ENCODE data around the gene THRB.

Gene THRB

DNA sequence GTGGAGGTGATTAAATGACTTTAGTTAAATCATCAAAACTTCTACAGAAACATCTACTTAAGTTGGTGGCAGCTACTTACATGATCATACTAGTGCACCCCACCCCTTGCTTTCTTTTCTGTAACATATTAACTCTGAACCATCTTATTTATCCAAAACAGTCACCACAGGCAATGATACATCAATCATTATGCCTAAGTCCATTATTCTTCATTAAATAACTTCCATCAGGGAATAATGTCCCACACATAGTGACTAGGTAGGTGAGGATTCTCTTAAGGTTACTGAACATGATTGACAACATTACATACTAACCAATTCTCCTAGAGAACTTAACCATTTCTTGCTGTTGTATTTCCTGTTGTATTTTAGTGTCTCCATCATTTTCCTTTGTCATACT, 339.4 kb downstream of the THRB start:
- no peaks in the 10 kb centered on the region for H3K27me3 ChIP-seq
- no peak for TF ChIP-seq Cebpa-rat (IDR thresholded peaks at IDR 0.05)
- H3K4me2 ChIP-seq = no peak overlapping the region
- no peaks in the 10 kb centered on the region for H3K36me3 ChIP-seq
- no peaks in the 10 kb centered on the region for H4K20me1 ChIP-seq
- H3K9me3 ChIP-seq = no peaks in the 10 kb centered on the region
- peaks cover 12% of the 10 kb centered on the region; the same call in 1 of the 2 replicates for H3K4me1 ChIP-seq
- H3K27ac ChIP-seq = no peak overlapping the region
- no peak overlapping the region for H3K4me3 ChIP-seq
- no peak overlapping the region for H3K9ac ChIP-seq

DNA sequence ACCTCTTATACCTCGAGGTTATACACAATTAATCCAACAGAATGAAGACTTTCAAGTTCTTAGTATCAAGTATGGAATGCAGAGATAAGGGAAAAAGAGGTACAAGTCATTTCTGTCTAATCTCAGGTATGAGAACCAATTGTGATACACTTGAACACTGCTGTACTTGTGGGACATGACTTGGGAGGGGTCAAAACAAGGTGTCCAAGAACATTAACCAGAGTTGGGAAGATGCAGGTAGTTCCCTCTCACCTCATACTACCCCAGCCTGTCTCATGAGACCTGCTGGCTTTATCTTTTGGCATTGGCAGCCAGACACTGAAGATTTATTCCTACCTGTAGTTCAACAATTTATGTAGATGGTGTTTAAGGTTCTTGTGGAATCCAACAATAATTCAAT, 339.9 kb downstream of the THRB start:
- no peaks in the 10 kb centered on the region for H3K36me3 ChIP-seq
- H3K4me3 ChIP-seq = no peak overlapping the region
- no peak for TF ChIP-seq Cebpa-rat (IDR thresholded peaks at IDR 0.05)
- no peak overlapping the region for H3K9ac ChIP-seq
- H3K9me3 ChIP-seq = no peaks in the 10 kb centered on the region
- no peaks in the 10 kb centered on the region for H3K27me3 ChIP-seq
- no peaks in the 10 kb centered on the region for H4K20me1 ChIP-seq
- no peak overlapping the region for H3K4me2 ChIP-seq
- no peak overlapping the region for H3K27ac ChIP-seq
- H3K4me1 ChIP-seq = peaks cover 12% of the 10 kb centered on the region; the same call in 1 of the 2 replicates

DNA sequence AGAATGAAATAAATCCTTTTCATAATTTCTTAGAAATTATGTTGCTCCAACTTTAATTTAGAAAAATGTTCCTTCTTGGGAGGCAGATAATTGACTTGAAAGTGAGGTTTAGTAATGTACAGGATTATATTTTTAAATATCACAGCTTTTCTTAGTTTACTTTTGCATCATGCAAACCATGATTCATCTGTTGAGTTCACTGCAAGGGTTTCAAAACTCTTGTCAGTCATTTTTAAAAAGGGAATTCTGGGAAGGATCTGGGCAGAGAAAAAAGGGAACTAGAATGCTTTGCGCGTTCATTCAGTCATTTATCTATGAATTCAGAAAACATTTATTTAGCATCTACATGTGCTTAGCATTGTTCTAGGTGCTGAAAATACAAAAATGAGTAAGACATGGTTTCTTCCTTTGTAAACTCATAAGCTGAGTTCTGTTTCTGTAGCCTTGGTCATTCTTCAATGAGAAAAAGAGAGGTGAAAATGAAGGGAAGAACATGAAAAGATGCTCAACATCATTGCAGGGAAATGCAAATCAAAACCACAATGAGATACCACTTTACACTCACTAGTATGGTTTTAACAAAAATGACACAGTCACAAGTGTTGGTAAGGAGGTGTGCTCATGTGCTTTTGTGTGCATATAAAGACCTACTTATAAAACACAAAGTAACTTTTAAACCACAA, 340.5 kb downstream of the THRB start:
- no peak overlapping the region for H3K9ac ChIP-seq
- TF ChIP-seq Cebpa-rat (IDR thresholded peaks at IDR 0.05) = no peak
- H4K20me1 ChIP-seq = no peaks in the 10 kb centered on the region
- no peaks in the 10 kb centered on the region for H3K36me3 ChIP-seq
- no peak overlapping the region for H3K4me2 ChIP-seq
- H3K4me3 ChIP-seq = no peak overlapping the region
- H3K27ac ChIP-seq = no peak overlapping the region
- peaks cover 8% of the 10 kb centered on the region; the same call in 1 of the 2 replicates for H3K4me1 ChIP-seq
- no peaks in the 10 kb centered on the region for H3K9me3 ChIP-seq
- no peaks in the 10 kb centered on the region for H3K27me3 ChIP-seq

DNA sequence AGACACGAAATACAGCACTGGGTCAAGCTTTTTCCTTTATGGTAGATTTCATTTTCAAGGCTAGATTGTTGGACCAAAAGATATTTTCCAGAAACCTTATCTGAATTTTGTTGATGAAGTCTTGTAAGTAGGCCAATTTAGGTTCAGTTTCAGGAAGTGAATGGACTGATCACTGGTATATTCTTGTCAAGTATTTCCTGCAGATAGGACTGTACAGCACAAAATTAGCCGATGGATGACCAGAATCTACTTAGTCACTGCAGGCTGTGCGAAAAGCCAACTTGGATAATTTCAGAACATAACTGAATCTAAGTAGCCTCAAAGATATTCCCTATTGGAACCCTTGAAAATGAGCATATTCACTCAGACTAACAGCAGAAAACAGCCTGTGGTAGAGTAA, 343.1 kb downstream of the THRB start:
- no peaks in the 10 kb centered on the region for H3K36me3 ChIP-seq
- no peaks in the 10 kb centered on the region for H3K9me3 ChIP-seq
- H3K9ac ChIP-seq = no peak overlapping the region
- H3K4me3 ChIP-seq = no peak overlapping the region
- H4K20me1 ChIP-seq = no peaks in the 10 kb centered on the region
- H3K4me2 ChIP-seq = no peak overlapping the region
- TF ChIP-seq Cebpa-rat (IDR thresholded peaks at IDR 0.05) = no peak
- no peak overlapping the region for H3K27ac ChIP-seq
- no peaks in the 10 kb centered on the region for H3K4me1 ChIP-seq
- H3K27me3 ChIP-seq = no peaks in the 10 kb centered on the region

DNA sequence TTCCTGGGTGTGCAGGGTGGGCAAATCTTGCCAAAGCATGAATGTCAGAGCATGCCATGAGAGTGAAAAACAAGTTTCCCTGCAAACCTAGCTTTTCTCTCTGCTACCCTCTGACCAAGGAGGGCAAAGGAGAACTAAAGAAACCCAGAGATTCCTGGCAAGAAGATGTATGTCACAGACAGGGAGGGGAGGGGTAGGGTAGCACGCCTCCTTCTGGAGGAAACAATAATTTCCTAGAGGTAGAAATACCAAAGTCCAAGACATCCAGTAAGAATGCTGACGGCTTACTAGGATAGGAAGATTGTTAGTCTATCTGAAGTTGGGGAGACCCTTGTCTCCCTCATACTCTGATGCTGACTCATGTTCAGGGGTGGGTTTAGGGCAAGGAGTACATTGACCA, 345.6 kb downstream of the THRB start:
- Histone ChIP-seq H3K36me3 (no peaks in the 10 kb centered on the region), H4K20me1 (no peaks in the 10 kb centered on the region), H3K27ac (no peak overlapping the region), H3K27me3 (no peaks in the 10 kb centered on the region), H3K4me2 (no peak overlapping the region), H3K4me3 (no peak overlapping the region), H3K9ac (no peak overlapping the region), H3K9me3 (no peaks in the 10 kb centered on the region), H3K4me1 (no peaks in the 10 kb centered on the region)
- TF ChIP-seq Cebpa-rat (IDR thresholded peaks at IDR 0.05) = no peak

DNA sequence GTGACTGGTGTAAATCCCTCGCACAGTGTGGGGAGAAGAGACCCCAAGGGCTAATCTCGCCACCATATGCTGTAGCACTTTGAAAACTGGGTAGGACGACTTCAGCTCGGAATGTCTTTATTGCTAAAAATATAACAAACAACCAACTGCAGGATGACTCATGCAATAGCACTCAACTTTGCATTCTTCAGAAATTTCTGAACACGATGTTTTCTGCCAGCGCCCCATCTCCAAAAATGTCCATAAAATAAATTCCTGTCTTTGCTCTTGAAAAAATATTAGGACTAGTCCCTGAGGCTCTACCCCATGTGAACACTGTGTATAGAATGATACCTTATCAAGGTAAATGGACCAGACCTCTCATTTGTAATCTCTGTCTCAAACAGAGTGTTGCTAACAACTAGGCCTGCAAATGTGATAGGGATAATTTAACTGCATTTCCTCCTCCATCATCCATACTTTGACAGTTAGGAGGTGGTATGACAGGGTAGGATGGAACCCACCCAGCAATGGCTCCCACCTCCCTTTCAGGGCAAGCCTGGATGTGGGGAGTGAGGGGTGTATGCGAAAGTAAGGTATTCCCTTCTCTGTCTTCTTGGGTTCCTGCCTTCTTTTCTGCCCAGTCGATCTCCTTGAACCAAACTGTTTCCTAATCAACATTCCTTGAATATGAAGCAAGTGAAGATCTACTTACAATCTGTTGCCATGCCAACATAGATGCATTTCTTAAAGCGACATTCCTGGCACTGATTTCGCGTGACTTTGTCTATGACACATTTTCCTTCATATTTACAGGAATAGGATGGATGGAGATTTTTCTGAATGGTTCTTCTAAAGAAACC, 348.4 kb downstream of the THRB start:
- Histone ChIP-seq H3K36me3 (no peaks in the 10 kb centered on the region), H3K4me2 (no peak overlapping the region), H3K27ac (no peak overlapping the region), H3K4me3 (no peak overlapping the region), H3K27me3 (no peaks in the 10 kb centered on the region), H4K20me1 (no peaks in the 10 kb centered on the region), H3K9ac (no peak overlapping the region), H3K9me3 (no peaks in the 10 kb centered on the region), H3K4me1 (no peaks in the 10 kb centered on the region)
- no peak for TF ChIP-seq Cebpa-rat (IDR thresholded peaks at IDR 0.05)

DNA sequence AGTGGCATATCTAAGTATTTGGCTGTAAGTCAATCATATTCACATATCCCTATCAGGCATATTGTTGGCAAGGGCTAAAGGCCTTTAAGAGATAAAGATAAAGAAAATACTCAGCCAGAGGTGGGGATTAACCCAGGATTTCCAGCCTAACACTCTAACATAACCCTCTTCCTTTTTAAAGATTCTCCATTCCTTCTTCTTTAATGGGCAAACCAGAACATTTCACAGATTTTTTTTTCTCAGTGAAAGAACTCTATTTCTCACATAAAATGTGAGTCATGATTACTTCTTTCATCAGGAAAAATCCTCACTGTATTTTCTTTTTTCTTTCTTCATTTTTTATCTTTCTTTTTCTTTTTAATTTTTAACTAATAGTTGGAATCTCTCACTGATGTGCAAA, 349.2 kb downstream of the THRB start:
- H3K4me3 ChIP-seq = no peak overlapping the region
- H3K27me3 ChIP-seq = no peaks in the 10 kb centered on the region
- no peaks in the 10 kb centered on the region for H3K9me3 ChIP-seq
- no peaks in the 10 kb centered on the region for H3K36me3 ChIP-seq
- no peak overlapping the region for H3K9ac ChIP-seq
- H4K20me1 ChIP-seq = no peaks in the 10 kb centered on the region
- H3K4me1 ChIP-seq = no peaks in the 10 kb centered on the region
- H3K27ac ChIP-seq = no peak overlapping the region
- no peak overlapping the region for H3K4me2 ChIP-seq
- TF ChIP-seq Cebpa-rat (IDR thresholded peaks at IDR 0.05) = no peak

DNA sequence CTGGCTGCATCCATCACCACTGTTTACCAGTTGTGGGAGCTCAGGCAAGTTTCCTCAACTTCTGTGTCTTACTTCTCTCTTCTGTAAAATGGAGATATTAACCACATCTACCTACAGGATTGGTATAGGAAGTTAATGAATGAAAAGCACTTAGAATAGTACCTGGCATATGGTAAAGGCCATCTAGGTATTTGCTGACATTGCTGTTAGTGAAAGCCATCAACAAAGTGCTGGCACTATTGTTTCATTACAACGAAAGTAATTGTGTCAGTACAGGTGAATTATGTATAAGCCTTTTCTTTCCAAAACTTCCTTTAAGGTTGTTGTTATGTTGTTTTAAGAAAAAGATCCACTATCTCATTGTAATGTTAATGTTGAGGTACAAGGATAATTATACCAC, 352.5 kb downstream of the THRB start:
- TF ChIP-seq Cebpa-rat (IDR thresholded peaks at IDR 0.05) = no peak
- Histone ChIP-seq H4K20me1 (no peaks in the 10 kb centered on the region), H3K9ac (no peak overlapping the region), H3K4me3 (no peak overlapping the region), H3K27ac (no peak overlapping the region), H3K36me3 (no peaks in the 10 kb centered on the region), H3K4me2 (no peak overlapping the region), H3K4me1 (no peaks in the 10 kb centered on the region), H3K27me3 (no peaks in the 10 kb centered on the region), H3K9me3 (no peaks in the 10 kb centered on the region)

DNA sequence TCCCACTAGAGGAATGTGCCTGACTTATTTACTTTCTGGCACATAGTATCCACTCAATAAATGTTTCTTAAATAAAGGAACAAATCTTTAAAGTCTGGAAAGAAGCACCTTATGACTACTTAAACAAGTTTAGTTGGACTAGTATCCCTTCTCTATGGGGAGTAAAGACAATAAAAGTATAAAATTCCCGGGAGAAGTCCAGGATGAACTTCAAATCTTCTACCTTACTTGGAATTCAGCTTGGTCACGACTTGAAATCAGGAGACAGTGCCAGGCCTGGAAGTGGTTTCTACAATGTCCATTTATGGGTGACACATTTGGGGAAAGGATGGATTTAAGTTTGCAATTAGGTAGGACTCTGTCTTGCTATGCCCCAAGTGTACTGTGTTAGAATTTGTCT, 353.1 kb downstream of the THRB start:
- H3K4me3 ChIP-seq = no peak overlapping the region
- H3K4me2 ChIP-seq = no peak overlapping the region
- no peaks in the 10 kb centered on the region for H4K20me1 ChIP-seq
- no peak overlapping the region for H3K9ac ChIP-seq
- H3K27me3 ChIP-seq = no peaks in the 10 kb centered on the region
- no peak overlapping the region for H3K27ac ChIP-seq
- H3K4me1 ChIP-seq = no peaks in the 10 kb centered on the region
- TF ChIP-seq Cebpa-rat (IDR thresholded peaks at IDR 0.05) = no peak
- no peaks in the 10 kb centered on the region for H3K36me3 ChIP-seq
- H3K9me3 ChIP-seq = no peaks in the 10 kb centered on the region
